Measurements from ENCODE around the gene NAALADL2.

DNA sequence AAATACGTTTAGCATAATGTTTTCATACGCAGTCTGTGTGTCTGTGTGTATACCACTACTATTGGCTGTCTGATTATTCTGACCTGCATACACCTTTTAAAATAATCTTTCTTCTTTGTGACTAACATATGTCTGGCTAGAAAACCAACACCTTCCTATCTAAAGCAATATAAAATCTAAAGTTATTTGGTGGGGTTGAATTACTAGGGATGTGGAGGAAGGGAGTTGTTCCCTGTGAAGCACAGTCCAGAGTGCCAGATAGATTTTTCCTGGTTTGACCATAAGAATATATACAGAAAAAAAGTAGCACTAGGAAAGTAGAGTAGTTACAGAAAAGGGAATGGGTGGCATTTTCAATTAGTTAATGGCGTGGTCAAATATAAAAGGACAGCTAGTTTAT, 918.8 kb downstream of the NAALADL2 start:
- no peak for TF ChIP-seq CTCF (IDR thresholded peaks at IDR 0.05 in 4 of 5, conservative IDR thresholded peaks at IDR 0.05 in 1 of 5)
- no peak for TF ChIP-seq POLR2A (IDR thresholded peaks at IDR 0.05)

Measured in gastrocnemius medialis (tissue), 4 donors.